ENCODE measurements around the gene ATP1A1.

Gene ATP1A1

DNA sequence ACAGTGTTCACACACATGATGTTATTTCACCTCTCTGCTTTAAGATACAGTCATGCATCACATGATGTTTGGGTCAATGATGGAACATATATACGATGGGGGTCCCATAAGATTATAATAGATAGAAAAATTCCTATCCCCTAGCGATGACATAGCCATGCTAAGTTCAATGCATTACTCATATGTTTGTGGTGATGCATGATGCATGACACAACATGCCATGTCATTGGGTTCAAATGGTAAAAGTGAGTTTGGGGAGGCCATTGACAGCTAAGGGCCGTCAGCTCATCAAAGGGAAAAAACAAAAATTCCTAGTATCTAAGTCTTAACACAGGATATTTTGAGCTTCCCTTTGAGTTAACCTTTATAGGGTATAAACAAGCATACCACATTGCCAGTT lies 73.6 kb downstream of the ATP1A1 start:
- DNase-seq, result no peak

DNA sequence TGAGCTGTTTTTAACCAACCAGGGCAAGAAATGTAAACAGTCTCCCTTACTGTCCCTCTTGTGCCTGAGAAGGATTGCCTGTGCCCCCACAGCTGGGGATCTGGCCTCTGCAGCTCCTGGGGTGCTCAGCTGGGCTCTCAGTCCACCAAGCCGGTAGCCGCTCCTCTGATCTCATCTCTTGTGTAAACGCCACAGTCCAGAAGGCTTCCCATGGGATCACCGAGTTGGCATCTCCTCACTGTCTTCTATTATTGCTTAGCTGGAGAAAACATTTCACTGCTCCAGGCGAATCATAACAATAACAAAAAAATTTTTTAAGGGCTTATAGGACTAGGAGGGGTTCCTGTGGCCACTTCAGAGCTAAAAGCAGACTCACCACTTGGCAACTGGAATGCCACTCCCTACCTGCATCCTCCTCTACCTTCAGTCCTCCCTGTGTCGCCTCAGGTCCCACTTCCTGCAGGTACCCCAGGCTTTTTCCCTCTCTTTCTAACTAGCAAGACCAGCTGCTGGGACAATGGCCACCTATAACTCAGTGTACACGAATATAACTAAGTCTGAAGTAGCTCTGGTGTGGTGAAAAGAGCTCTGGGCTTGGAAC lies 75.8 kb downstream of the ATP1A1 start:
- no peak for DNase-seq

DNA sequence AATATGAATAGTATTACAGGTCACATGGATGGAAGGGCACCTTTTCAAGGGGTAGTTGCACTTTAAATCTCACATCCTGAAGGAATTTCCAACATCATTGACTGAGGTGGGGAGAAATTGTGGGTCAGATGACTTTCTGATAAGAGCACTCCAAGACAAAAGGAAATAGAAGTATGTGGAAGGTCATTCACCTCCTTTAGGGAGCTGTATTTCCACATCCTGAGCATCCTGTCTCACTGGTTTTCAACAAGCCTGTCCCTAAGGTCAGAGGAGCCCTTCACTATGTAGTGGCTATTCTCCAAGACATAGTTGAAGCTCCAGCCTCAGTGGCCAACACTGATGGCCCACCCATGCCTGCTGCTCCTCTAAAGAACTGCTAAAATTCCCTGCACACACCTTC lies 76.5 kb downstream of the ATP1A1 start:
- no peak for DNase-seq

DNA sequence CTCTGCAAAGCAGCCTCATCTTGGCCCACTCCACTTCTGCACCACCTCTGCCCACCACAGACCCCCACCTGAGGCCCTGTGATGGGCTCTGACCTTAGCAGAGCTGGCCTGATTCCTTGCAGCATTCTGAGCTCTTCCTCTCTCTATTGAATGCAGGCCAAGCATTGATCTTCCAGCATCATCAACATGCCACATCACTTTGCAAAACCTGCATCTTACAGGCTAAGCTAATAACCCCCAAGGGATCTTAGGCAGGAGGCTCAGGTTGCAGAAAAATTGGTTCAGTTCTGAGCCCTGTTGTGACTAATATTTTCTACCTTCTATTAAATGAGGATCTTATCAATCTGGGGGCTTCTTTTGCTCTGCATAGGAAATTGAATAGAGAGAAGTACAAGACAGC lies 78.7 kb downstream of the ATP1A1 start:
- DNase-seq, result no peak

DNA sequence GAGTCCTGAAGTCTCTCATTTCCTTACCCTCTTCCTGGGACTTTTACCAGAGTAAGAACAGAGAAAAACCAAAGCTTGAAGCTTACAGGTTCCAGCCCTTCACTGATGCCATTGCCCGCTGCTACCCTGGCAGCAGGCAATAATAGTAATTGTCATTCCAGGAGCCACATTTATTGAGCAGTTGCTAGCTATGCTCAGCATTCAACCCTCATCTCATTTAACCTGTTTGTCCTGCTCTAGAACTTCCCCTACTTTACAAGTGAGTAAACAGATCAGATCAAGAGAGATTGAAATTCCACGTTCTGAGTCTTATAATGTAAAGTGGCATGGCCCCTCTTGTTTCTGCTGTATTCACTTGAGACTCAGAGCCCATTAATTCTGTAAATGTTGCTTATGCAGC lies 80.4 kb downstream of the ATP1A1 start:
- no peak for DNase-seq

DNA sequence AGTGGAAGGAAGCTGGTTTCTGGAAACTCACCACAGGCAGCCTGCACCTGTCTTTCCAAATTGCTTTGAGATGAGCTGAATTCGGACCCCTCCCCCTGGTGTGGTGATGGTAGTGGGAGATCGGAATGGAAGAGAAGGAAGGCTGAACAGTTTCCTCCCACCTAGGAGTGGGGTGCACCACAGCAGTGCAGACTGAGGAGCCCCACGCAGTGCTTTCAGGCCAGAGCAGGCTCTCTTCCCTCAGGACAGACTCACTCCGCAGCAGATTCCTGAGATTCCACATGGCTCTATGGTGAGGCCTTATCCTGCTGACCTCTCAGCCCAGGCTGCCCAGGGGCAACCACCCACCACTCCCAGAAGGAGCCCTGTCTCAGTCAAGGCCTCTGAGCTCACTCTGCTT lies 80.9 kb downstream of the ATP1A1 start:
- no peak for DNase-seq

Measured in activated CD4-positive, alpha-beta T cell treated with anti-CD3 and anti-CD28 coated beads, Interleukin-2, amount 50 U/mL, for 16 hours (primary cell).